ENCODE measurements around the gene MRPL50. TPM values are rescaled to one million over a fixed set of nuclear protein-coding genes. Genes with fewer than 3 reads are reported as not detected.

Gene MRPL50
- total and polyA plus RNA-seq, 9 of the 15 experiments (the other 6 are each of a cell fraction or from before 2014, with no cell fraction given), result 17.5 to 107 (median 37.4) TPM

DNA sequence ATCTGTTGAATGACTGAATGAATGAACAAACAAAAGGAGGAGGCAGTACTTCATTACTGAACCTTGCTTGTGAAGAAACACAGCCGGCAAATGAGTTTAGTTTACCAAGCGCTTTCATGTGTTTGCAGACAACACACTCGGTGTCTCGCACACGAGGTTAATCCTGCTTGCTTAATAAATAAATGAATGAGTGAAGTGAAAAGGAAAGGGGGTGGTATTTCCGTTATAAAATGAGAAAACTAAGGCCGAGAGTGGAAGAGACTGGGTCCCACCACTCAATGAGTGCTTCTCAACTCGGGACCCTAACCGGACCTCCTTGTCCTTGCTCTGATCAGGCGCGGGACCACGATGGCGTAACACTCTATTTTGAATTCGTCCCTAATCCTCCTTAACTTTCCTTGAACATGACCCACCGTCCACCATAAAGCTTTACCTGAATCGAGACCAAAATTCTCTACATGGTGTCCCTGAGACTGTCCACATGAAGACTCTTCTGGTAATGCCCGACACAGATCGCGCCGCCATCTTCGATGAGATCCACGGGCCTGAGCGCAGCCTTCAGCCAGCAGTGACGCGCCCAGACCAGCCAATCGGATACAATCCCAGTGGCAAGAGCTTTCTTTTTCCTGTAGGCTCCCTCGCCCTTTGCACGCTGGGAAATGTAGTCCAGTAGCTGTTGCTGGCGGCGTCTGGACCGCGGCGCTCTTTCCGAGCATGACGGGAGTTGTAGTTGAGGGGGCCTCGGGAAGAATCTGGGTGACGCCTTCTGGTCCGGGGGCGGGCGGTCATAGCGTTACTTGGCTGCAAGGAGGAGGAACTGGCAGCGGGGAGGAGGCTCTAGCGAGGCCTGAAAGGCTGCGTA is at the start of gene MRPL50, which contains the start of gene ZNF189 (continued):
- TF ChIP-seq MGA (IDR thresholded peaks at IDR 0.05) (peak; percentile 61), SREBF1 (IDR thresholded peaks at IDR 0.05; ENCODE audit: borderline replicate concordance, low read depth, low read length) (peak; percentile 60; the same call in 1 of the 2 replicates), ZSCAN32 (CRISPR knock-in tag; IDR thresholded peaks at IDR 0.05) (no peak), ZFX (CRISPR knock-in tag; IDR thresholded peaks at IDR 0.05) (0 out of 2 replicates have a peak, but pooled peaks have one; percentile 78), FOXK2 (conservative IDR thresholded peaks at IDR 0.05 in 1 of 2, IDR thresholded peaks at IDR 0.05 in 1 of 2; ENCODE audit: low read depth in 2 of 2) (peak; percentile 14 to 63; a peak in 2 of 4 replicates), MAZ (CRISPR knock-in tag; conservative IDR thresholded peaks at IDR 0.05 in 1 of 2, IDR thresholded peaks at IDR 0.05 in 1 of 2) (peak in 1 of 2 experiments; percentile 22; a peak in 2 of 4 replicates)
- TF ChIP-seq, protein P1, sequence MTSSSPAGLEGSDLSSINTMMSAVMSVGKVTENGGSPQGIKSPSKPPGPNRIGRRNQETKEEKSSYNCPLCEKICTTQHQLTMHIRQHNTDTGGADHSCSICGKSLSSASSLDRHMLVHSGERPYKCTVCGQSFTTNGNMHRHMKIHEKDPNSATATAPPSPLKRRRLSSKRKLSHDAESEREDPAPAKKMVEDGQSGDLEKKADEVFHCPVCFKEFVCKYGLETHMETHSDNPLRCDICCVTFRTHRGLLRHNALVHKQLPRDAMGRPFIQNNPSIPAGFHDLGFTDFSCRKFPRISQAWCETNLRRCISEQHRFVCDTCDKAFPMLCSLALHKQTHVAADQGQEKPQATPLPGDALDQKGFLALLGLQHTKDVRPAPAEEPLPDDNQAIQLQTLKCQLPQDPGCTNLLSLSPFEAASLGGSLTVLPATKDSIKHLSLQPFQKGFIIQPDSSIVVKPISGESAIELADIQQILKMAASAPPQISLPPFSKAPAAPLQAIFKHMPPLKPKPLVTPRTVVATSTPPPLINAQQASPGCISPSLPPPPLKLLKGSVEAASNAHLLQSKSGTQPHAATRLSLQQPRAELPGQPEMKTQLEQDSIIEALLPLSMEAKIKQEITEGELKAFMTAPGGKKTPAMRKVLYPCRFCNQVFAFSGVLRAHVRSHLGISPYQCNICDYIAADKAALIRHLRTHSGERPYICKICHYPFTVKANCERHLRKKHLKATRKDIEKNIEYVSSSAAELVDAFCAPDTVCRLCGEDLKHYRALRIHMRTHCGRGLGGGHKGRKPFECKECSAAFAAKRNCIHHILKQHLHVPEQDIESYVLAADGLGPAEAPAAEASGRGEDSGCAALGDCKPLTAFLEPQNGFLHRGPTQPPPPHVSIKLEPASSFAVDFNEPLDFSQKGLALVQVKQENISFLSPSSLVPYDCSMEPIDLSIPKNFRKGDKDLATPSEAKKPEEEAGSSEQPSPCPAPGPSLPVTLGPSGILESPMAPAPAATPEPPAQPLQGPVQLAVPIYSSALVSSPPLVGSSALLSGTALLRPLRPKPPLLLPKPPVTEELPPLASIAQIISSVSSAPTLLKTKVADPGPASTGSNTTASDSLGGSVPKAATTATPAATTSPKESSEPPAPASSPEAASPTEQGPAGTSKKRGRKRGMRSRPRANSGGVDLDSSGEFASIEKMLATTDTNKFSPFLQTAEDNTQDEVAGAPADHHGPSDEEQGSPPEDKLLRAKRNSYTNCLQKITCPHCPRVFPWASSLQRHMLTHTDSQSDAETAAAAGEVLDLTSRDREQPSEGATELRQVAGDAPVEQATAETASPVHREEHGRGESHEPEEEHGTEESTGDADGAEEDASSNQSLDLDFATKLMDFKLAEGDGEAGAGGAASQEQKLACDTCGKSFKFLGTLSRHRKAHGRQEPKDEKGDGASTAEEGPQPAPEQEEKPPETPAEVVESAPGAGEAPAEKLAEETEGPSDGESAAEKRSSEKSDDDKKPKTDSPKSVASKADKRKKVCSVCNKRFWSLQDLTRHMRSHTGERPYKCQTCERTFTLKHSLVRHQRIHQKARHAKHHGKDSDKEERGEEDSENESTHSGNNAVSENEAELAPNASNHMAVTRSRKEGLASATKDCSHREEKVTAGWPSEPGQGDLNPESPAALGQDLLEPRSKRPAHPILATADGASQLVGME (CRISPR knock-in tag; IDR thresholded peaks at IDR 0.05), result no peak

Data from K562 (cell line).